Activated CD8-positive, alpha-beta T cell treated with anti-CD3 and anti-CD28 coated beads for 36 hours (primary cell): Measurements from ENCODE around the gene SLC13A1. TPM values are rescaled to one million over a fixed set of nuclear protein-coding genes. Genes with fewer than 3 reads are reported as not detected.

Experiments used
- ATAC-seq: fragments of 200-7000 bp; cut with Tn5 transposase; one replicate; pipeline ENCODE4 v1.10.0; 2021; ENCODE audit warnings: mild to moderate bottlenecking, moderate library complexity
- CTCF ChIA-PET: fragments of 350-600 bp; sonication (Branson Sonifier 250); formaldehyde crosslinking; loops from one replicate; lab custom pipeline; 2021; ENCODE audit warnings: antibody characterized with exemption; lab: Charles Lee
- POLR2A ChIA-PET: fragments of 350-600 bp; sonication (Branson Sonifier 250); formaldehyde crosslinking; loops from one replicate; lab custom pipeline; 2021; ENCODE audit warnings: antibody characterized with exemption; lab: Charles Lee
- DNase-seq: peaks from one replicate; pipeline ENCODE4 v3.0.0-alpha.2; 2020
- H3K27ac Mint-ChIP-seq: one replicate; pipeline ENCODE4 v1.8.0; 2021; ENCODE audit warnings: mild to moderate bottlenecking, mixed read lengths
- H3K27me3 Mint-ChIP-seq: one replicate; pipeline ENCODE4 v1.8.0; 2021; ENCODE audit warnings: mixed read lengths
- H3K36me3 Mint-ChIP-seq: one replicate; pipeline ENCODE4 v1.8.0; 2021; ENCODE audit warnings: low read depth, mixed read lengths
- H3K4me1 Mint-ChIP-seq: one replicate; pipeline ENCODE4 v1.8.0; 2021; ENCODE audit warnings: low read depth, mixed read lengths
- H3K4me3 Mint-ChIP-seq: one replicate; pipeline ENCODE4 v1.8.0; 2021; ENCODE audit warnings: mild to moderate bottlenecking, moderate library complexity, mixed read lengths
- H3K9me3 Mint-ChIP-seq: one replicate; pipeline ENCODE4 v1.8.0; 2021; ENCODE audit warnings: mixed read lengths
- intact Hi-C: fragments of 100-400 bp; cut with micrococcal nuclease; formaldehyde crosslinking; loops from one replicate; pipeline ENCODE4 v1.10.0; 2022
- total RNA-seq, 2 experiments: library from RNA; stranded (reverse); gene quantifications; one replicate each; pipeline ENCODE4 v1.2.3, GENCODE V29; 2021
- TF ChIP-seq, protein P1 (sequence below): fragments of 200-600 bp; IDR thresholded peaks from one replicate; pipeline ENCODE4 v1.8.0; 2022; ENCODE audit warnings: antibody characterized with exemption, mild to moderate bottlenecking

SLC13A1 gene
- total RNA-seq, 2 experiments from 2014 or later, result not detected

DNA sequence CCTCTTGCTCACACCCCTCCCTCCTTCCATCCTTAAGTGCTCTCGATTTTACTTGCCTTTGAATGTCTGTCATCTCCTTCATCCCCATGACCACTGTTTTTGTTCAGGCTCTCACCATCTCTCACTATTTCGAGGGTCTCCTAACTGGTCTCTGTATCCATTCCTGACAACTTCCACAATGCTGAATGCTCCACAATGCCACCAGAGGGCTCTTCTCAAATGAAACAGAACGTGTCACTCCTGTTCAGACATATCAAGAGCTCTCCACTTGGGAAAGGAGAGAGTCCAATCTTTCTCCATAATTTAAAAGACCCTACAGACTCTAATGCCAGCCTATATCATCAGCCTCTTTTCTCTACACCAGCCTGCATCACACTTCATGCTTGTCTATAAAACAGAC lies 9.0 kb upstream of the SLC13A1 start:
- DNase-seq (no peak), ATAC-seq (no peak)
- TF ChIP-seq, protein P1, sequence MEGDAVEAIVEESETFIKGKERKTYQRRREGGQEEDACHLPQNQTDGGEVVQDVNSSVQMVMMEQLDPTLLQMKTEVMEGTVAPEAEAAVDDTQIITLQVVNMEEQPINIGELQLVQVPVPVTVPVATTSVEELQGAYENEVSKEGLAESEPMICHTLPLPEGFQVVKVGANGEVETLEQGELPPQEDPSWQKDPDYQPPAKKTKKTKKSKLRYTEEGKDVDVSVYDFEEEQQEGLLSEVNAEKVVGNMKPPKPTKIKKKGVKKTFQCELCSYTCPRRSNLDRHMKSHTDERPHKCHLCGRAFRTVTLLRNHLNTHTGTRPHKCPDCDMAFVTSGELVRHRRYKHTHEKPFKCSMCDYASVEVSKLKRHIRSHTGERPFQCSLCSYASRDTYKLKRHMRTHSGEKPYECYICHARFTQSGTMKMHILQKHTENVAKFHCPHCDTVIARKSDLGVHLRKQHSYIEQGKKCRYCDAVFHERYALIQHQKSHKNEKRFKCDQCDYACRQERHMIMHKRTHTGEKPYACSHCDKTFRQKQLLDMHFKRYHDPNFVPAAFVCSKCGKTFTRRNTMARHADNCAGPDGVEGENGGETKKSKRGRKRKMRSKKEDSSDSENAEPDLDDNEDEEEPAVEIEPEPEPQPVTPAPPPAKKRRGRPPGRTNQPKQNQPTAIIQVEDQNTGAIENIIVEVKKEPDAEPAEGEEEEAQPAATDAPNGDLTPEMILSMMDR, result no peak
- Mint-ChIP-seq H3K27me3 (no peaks in the 10 kb centered on the region), H3K4me1 (no peaks in the 10 kb centered on the region), H3K4me3 (no peak overlapping the region), H3K27ac (no peak overlapping the region), H3K9me3 (peaks cover 4% of the 10 kb centered on the region), H3K36me3 (no peaks in the 10 kb centered on the region)
- CTCF ChIA-PET, result no interaction called here
- POLR2A ChIA-PET, result no interaction called here
- intact Hi-C loops, result no loop called here

DNA sequence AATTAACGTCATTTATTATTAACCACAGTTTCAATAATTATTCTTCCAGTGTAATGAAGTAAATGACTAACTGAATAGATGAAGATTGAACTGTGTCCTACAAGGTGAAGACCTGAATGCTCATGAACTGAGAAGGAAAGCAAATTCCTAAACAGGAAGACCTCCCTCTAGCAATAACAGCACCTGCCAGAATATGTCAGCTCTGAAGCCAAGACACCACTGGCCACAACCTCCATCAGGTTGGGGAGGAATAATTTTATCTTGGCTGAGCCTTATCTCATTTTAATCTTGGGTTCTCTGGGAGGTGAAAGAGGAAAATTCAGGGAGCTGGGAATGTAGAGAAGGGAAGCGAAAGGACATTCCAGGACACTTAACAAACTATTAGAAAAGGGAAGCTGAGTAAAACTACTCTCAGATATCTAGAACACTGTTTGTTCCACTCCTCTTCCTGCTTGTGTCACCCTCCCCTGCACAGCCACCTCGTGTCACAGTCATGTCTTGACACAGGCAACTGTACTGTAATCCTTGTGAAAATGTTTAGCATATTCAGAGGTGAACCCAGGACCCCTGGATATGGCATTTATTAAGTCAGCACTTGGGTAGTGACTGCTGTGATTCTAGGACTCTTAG lies 4.6 kb upstream of the SLC13A1 start:
- no peaks in the 10 kb centered on the region for H3K36me3 Mint-ChIP-seq
- ChIA-PET POLR2A (no interaction called here), CTCF (no interaction called here)
- no peak for ATAC-seq
- intact Hi-C loops, result no loop called here
- no peak overlapping the region for H3K27ac Mint-ChIP-seq
- no peaks in the 10 kb centered on the region for H3K27me3 Mint-ChIP-seq
- DNase-seq, result no peak
- peaks cover 4% of the 10 kb centered on the region for H3K9me3 Mint-ChIP-seq
- H3K4me1 Mint-ChIP-seq, result no peaks in the 10 kb centered on the region
- no peak overlapping the region for H3K4me3 Mint-ChIP-seq
- TF ChIP-seq, protein P1, result no peak

- TF ChIP-seq, protein P1, result no peak
- Mint-ChIP-seq H3K4me1 (no peaks in the 10 kb centered on the region), H3K4me3 (no peak overlapping the region), H3K36me3 (no peaks in the 10 kb centered on the region), H3K9me3 (no peaks in the 10 kb centered on the region), H3K27ac (no peak overlapping the region), H3K27me3 (no peaks in the 10 kb centered on the region)
- DNase-seq (no peak), ATAC-seq (no peak)
- intact Hi-C loops, result no loop called here
- POLR2A ChIA-PET, result no interaction called here
- CTCF ChIA-PET, result no interaction called here
These were observed 2.1 kb upstream of the SLC13A1 start for GRCh38 chr7:123201901-123202300.

GRCh38 chr7:123198668-123199652 lies 809 bp downstream of the SLC13A1 start:
- CTCF ChIA-PET, result interaction anchor here (2.0 kb wide), 1 partner anchor 10 kb away, joined by 4 read pairs; no protein-coding TSS in a partner anchor
- Mint-ChIP-seq H3K4me1 (no peaks in the 10 kb centered on the region), H3K4me3 (no peak overlapping the region), H3K9me3 (no peaks in the 10 kb centered on the region), H3K27me3 (no peaks in the 10 kb centered on the region), H3K27ac (no peak overlapping the region), H3K36me3 (no peaks in the 10 kb centered on the region)
- POLR2A ChIA-PET, result no interaction called here
- DNase-seq (no peak), ATAC-seq (no peak)
- intact Hi-C loops, result no loop called here
- TF ChIP-seq, protein P1, result no peak

DNA sequence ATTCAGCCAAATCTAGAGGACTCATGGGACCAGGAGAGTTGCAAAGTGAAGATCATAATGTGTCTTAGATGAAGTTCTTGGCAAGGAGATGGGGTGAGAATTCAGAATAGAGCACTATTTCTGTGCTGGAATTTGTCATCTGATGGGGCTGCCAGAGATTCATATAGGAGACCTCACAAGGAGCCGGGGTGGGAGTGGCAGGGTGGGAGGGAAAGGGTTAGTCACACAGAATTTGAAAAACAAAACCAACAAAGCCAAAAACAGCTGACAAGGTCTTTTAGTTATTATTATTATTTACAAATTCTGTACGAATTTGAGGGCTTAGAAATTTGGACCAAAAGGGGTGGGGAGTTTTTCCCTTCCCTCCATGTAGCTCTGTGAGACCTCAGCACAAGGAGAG lies 1.7 kb downstream of the SLC13A1 start:
- intact Hi-C loops, result no loop called here
- Mint-ChIP-seq H3K4me3 (no peak overlapping the region), H3K9me3 (no peaks in the 10 kb centered on the region), H3K4me1 (no peaks in the 10 kb centered on the region), H3K27ac (no peak overlapping the region), H3K27me3 (no peaks in the 10 kb centered on the region), H3K36me3 (no peaks in the 10 kb centered on the region)
- ATAC-seq (no peak), DNase-seq (no peak)
- TF ChIP-seq, protein P1, result no peak
- ChIA-PET POLR2A (interaction anchor here (0.5 kb wide), 1 partner anchor 313 kb away, joined by 3 read pairs; no protein-coding TSS in a partner anchor), CTCF (interaction anchor here (2.0 kb wide), 1 partner anchor 9 kb away, joined by 4 read pairs; no protein-coding TSS in a partner anchor)
